HG03159 (cell line): ENCODE data around the gene ZNF792.
"Not testable (repeated sequence)": the region's sequence is repeated elsewhere in the genome, so short reads cannot be mapped to it uniquely, and the experiment has no call there.

Source experiments
- ATAC-seq: cut with Tn5 transposase; IDR thresholded peaks from one replicate; pipeline ENCODE4 v1.9.1; 2021; ENCODE audit warnings: mild to moderate bottlenecking, moderate library complexity; ENCODE audit not compliant: unreplicated experiment

Gene ZNF792

DNA sequence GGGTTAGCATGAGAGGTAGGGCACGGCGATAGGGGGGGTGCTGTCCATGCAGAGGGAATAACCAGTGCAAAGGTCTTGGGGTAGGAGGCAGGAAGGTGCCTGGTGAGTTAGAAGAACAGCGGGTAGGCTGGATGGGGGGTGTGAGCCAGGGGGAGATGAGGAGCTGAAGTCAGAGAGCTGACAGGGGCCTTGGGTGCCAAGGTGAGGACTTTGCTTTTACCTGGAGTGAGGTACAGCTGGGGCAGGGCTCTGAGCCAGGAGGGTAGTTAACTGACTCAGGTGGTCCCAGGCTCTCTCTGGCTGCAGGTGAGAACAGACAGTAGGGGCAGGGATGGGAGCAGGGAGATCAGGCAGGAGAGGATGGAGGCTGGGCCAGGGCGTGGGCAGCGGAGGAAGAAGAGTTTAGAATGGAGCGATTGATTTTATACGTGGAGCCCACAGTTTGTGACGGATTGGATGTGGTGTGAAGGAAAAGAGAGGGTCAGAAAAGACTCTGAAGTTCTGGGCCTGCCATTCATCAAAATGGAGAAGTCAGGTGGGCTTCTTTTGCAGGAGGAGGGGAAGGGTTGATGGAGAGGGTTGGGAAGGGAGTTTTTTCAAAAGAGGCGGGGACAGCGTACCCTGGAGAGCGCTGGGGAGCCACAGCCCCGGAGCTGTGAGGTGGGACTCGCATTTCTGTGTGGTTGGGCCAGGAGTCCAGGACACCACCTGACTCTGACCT is 34.9 kb upstream of the ZNF792 start:
- ATAC-seq, result no peak

DNA sequence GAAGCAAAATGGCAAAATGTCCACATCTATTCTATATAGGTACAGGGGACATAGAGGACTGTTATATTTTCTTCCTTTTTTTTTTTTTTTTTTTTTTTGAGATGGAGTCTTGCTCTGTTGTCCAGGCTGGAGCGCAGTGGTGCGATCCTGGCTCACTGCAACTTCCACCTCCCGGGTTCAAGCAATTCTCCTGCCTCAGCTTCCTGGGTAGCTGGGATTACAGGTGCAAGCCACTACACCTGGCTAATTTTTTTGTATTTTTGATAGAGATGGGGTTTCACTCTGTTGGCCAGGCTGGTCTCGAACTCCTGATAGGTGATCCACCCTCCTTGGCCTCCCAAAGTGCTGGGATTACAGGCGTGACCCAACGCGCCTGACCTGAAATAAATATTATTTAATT is 34.2 kb upstream of the ZNF792 start:
- not testable (repeated sequence) for ATAC-seq

DNA sequence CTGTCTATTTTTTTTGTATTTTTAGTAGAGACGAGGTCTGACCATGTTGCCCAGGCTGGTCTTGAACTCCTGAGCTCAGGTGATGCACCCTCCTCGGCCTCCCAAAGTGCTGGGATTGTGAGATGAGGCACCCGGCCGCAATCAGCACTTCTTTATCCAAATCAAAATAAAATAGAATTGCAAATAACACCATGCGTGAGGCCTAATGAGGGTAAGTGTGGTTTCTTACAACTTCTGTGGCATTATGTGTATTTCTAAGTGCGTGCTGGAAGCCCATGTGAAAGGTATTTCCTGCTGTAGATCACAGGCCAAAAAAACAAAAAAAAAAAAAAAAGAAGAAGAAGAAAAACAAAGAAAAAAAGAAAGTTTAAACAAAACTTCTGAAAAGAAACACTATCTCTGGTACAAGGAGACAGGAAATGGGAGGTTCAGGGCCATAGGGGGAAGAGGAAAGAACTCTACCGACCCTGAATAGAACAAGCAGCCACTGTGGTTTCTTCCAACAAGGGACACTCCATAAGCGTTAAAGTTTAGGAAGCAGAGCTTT is 33.1 kb upstream of the ZNF792 start:
- ATAC-seq, result no peak

DNA sequence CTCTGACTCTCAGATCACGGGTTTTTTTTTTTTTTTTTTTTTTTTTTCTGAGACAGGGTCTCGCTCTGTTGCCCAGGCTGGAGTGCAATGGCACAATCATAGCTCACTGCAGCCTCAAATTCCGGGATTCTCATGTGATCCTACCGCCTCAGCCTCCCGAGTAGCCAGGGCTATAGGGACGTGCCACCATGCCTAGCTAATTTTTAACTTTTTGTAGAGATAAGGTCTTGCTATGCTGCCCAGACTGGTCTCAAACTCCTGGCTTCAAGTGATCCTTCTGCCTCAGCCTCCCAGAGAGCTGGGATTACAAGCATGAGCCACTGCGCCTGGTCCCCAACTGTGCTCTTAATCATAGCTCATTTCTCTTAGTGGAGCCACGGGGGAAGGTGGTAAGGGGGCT is 31.5 kb upstream of the ZNF792 start:
- ATAC-seq, result no peak

DNA sequence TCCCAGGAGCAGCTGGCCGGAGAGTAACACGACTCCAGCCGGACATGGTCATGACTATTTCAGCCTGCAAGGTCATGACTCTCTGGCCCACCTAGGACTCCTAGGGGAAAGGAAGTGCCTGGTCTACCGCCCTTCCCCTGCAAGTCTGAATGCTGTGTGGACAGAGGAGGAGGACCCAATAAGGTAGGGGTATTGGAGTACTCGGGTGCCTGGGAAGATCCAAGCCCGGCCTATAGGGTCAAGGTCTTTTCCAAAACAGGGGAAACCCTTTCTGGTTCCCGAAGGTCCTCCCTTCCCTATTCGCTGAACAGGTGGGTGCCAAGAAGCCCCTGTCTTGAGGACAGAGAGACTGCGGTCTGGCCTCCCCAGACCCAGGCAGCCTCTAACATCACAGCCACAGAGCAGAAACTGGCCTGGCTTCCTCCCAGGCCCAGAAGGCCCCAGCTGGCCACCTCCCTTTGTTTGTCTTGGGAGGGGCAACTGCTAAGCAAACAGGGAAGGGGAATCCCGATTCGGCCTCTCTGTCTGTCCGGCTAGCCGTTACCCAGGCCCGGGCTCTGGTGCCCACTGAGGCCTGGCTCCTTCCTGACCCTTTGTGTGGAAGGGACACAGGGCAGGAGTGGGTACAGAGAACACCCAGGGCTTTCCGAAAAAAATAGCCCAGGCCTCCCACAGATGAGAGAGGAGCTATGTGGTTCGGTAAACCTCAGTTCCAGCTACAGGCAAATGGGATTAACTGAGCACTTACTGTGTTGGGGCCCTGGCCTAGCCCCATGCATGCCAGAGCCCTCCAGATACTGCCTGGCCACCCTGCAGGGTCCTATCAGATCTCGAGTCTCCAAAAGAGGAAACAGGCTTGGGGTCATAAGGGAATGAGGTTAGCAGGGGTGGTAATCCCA is 30.9 kb upstream of the ZNF792 start:
- ATAC-seq, result no peak

DNA sequence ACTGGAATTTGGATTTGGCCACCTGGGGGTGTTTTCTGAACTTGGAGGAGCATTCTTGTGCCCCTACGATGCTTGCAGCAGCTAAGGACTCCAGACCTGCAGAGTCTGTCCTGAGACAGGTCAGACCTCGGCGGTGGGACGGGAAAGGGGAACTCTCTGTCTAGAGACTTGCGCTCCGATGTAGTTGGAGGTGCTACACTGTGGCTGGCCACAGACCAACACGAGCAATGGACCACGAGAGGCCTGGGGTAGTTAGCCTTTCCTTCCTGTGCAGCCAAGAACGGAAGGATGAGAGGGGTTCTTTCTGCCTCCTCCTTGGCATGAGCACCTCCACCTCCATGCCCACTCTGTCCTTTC is 30.2 kb upstream of the ZNF792 start:
- no peak for ATAC-seq

DNA sequence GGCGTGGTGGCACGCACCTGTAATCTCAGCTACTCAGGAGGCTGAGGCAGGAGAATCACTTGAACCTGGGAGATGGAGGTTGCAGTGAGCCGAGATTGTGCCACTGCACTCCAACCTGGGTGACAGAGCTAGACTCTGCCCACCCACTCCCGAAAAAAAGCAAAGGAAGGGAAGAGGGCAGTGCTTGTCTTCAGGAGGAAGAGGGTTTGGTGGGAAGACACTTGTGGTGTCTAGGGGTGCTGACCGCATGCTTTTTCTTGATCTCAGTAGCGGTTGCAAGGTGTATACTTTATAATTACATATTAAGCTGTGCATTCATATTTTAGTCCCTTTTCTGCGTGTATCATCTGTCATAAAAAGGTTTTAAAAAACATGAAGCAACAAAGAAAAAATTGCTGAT is 28.6 kb upstream of the ZNF792 start:
- not testable (repeated sequence) for ATAC-seq

DNA sequence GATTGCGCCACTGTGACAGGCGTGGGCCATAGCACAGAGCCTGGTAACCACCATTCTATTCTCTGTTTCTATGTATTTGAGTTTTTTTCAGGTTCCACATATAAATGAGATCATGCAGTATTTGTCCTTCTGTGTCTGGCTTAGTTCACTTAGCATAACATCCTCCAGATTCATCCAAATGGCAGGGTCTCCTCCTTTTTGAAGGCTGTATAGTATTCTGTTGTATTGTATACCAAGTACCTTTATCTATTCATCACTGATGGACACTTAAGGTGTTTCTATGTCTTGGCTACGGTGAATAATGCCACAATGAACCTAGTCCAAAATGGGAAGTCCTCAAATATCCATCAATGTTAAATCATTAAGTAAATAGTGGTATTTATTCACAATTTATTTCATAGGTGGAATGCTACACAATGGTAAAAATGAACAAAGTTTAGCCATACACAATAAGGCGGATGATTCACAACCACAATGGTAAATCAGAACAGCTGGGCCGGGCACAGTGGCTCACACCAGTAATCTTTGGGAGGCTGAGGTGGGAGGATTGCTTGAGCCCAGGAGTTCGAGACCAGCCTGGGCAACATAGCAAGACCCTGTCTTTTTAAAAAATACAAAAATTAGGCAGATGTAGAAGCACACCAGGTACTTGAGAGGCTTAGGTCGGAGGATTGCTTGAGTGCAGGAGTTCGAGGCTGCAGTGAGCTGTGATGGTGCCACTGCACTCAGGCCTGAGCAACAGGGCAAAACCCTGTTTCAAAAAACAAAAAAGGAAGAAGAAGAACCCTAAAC is 27.7 kb upstream of the ZNF792 start:
- no peak for ATAC-seq

DNA sequence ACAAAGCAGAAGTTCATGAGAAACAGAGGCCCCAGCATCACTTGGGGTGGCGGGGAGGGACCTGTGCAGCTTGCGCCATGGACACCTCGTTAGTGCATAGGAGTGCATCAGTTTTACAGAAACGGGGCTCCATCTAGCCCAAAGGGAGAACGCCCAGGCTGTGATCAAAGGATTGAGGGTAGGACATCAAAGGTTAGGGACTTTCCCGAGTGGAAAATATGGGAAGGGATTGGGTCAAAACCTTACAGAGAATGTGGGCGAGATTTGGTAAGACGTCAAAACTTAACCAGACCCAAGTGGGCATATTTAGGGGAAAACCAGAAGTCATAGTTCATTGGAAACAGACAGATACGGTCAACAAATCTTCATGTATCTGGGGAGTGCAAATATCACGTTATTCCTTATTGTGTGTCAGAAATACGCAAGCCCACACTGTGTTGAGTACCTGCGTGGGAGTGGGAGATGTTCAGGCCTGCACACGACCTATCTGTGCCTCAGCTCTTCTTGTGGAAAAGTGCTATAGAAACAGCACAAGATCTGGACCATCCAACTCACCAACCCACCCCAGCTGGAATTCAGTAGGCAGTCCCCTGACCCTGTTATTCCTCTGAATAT is 26.7 kb upstream of the ZNF792 start:
- ATAC-seq, result no peak

DNA sequence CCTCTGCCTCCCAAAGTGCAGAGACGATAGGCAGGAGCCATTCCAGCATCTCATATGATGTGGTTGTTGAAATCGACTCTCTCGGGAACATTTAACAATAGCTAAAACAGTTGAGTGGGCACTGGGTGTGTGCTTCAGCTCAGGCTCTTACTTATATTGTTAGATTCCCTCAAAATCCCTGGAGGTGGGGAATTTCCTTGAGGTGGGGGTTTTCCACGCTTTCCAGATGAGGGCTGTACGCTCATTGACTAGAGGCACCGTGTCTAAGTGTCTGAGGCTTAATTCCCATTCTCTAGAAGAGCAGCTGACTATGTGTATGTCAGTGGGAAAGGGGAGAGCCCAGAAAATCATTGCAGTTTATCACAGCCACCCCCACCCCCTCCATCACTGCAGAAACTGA is 25.3 kb upstream of the ZNF792 start:
- no peak for ATAC-seq

DNA sequence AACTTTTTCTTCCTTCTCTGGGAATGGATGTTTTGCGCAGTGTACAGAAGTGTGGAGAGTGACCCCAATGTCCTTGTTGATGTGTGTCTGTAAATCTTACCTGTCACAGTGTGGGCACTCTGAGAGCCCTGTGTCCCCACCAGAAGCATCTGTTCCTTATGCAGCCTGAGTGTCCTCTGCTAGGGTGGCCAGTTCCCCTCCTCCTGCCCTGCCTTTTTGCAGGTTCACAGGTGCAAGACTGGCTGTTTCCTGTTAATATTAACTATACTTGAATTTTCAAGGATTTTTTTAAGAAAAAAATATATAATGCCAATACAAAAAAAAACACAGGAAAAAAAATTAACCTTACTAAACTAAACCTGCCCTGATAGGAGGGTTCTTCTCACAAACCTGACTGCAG is 24.1 kb upstream of the ZNF792 start:
- ATAC-seq, result no peak

DNA sequence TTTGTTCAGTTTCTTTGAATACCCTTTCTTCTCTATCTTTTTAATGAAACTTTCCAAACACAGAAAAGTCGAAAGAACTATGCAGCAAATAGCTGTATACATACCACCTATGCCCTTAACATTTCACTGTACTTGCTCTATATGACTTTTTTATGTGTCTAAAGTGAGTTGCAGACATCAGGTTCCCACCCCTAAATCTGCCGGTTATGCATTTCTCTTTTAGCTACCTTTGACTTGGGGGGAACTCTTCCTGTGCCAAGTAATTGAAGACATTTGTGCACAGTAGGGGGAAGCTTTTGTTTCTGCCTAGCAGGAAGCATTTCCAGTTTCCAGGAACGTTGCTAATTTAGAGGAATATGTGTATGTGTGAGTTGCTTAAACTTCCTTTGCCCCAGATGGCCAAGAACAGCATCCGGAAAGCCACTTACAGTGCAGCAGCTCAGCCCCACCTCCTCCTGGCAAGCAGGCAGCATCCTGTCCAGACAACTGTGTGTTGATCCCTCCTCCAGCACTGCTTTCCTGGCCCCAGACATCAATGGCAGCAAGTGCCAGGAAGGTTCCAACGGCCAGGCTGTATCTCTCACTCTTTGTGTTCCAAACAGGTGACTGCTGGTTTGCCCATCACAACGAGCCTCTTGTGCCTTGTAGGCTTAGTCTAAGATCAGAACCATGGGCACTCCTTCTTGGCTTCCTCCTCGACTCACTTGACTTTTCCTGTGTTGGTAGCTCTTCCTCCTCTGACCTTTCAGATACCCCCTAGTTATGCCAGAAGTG is 21.4 kb upstream of the ZNF792 start:
- ATAC-seq, result no peak

DNA sequence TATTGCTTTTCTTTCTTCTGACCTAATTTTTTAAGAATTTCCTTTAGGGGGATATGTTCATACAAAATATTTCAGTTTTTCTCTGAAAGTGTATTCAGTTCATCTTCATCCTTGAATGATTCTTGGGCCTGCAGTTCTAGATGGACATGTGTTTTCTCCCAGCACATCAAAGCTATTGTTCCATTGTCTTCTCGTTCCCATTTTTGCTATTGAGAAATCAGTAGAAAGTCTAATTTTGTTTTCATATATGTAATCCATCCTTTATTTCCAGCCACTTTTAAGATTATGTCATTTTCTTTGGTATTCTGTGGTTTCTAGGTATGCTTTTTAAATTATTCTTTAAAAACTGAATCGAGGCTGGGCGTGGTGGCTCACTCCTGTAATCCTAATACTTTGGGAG is 20.3 kb upstream of the ZNF792 start:
- no peak for ATAC-seq

DNA sequence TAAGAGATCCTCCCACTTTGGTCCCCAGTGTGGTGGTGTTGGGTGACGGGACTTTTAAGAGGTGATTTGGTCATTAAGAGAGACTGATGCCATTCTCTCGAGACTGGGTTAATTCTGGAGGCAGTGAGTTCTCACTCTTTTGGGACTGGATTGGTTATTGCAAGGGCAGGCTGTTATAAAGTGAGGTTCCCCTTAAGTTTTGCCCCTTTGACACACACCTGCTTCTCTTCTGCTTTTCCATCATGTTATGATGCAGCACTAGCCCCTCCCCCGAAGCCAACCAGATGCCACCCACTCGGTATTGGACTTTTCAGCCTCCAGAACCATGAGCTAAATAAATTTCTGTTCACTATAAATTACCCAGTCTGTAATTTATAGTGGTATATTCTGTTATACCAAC is 19.8 kb upstream of the ZNF792 start:
- no peak for ATAC-seq

DNA sequence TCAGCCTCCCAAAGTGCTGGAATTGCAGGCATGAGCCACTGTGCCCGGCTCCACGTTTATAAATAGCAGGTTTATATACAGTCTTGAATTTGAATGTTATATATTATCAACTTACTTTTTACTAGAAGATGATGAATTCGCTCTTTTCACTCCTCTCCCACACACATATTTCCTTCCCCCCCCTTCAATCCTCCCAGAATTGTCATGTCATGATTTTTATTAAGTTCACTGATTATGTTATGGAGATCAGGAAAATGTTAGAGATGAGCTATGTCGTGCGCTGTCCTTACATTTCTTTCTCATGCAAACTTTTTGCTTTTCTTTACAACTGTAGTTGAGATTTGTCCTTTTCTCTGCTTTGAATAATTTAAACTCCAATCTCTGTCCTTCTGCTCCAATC is 18.2 kb upstream of the ZNF792 start:
- no peak for ATAC-seq

DNA sequence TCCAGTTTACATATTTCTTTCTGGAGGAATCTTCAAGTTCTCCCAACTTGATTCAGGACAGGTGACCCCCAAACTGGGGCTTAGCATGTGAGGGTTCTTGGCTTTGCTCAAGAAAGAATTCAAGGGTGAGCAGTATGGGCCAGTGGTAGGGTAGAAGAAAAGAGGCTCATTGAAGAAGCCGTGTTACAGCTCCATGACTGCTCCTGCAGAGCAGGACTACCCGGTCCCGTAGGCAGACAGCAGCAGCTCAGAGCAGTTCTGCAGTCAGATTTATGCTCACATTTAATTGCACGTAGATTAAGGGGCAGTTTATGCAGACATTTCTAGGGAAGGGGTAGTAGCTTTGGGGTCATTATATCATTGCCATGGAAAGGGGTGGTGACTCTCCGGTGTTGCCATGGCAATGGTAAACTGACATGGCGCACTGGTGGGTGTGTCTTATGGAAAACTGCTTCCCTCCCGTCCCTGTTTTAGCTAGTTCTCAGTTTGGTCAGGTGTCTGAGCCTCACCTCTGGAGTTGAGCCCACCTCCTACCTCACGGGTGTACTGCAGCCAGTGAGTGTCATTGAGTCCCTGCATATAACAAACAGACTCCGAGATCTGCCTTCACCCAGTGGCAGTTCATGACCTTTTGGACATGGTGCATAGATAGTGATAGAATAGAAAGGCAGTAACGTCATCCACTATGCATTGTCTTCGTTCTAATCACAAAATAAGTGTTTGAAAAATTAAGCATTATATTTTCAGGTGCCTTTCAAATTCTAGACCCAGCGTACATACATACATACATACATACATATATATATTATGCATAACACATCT is 16.0 kb upstream of the ZNF792 start:
- ATAC-seq, result no peak

DNA sequence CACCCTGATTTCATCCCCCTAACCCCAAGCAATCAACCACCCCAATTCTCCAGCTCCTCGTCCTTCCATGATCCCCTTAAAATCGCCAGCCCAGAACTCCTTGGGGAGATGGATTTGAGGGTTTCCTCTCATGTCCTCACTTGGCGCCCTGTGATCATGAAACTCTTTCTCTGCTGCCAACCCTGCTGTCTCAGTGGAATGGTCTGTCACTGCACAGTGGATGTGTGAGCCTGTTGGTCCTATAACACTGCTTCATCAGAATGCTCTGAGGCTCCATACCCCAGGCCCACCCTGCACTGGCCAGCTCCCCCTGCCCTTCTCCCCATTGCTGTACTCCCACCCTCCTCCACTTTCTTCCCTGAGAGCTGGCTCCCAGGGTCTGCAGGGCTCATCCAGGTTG is 12.6 kb upstream of the ZNF792 start:
- no peak for ATAC-seq

DNA sequence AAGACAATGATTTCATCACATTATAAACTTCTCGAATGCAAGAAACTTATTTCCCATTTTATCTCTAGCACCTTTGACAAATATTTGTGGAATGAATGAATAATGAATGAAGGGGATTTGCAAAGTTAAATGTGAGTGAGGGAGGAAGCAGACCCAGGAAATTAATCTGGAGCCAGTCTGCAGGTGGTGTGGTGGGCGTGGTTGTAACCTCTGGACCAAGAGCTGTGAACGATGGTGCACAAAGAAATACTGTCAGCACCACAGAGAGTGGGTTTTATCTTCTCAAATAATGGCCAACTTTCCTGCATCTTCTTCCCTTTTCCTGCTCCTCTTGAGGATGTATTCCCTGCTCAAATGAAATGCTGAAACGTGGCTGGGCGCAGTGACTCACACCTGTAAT is 11.0 kb upstream of the ZNF792 start:
- ATAC-seq, result no peak

DNA sequence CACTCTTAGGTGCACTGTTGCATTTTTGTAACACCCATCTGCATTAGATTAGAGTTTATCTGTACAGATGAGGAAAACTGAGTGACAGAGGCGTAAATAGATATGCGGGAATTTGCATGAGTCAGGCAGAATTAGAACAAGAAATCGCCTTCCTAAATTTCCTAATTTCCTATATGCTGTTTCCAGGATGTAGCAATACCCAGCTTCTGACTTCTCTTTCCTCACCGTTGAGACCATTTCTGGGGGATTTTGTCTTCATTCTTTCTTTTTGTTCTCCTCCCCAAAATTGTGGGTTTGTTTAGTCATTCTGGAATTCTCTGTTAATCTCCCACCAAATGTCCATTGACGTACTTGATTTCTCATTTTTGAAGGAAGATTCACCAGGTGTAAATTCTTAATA is 10.6 kb upstream of the ZNF792 start:
- ATAC-seq, result no peak
